GM19438 (cell line): ENCODE measurements around the gene ACVR1.
"Not testable (repeated sequence)": the region's sequence is repeated elsewhere in the genome, so short reads cannot be mapped to it uniquely, and the experiment has no call there.

Experiments used
- ATAC-seq: cut with Tn5 transposase; IDR thresholded peaks from one replicate; pipeline ENCODE4 v1.9.1; 2021; ENCODE audit warnings: low read depth; ENCODE audit not compliant: unreplicated experiment

ACVR1 gene

GRCh38 chr2:157894694-157895435 lies 18.7 kb upstream of the ACVR1 start:
- no peak for ATAC-seq

- ATAC-seq: no peak
Observed at GRCh38 chr2:157893611-157894010, 17.5 kb upstream of the ACVR1 start.

- ATAC-seq: no peak
Observed at GRCh38 chr2:157891643-157892041, 15.5 kb upstream of the ACVR1 start.

- no peak for ATAC-seq
Observed at GRCh38 chr2:157890969-157891642, 15.0 kb upstream of the ACVR1 start.

GRCh38 chr2:157887946-157888345 lies 11.8 kb upstream of the ACVR1 start:
- no peak for ATAC-seq

- ATAC-seq: not testable (repeated sequence)
Observed at GRCh38 chr2:157884533-157884932, 8.4 kb upstream of the ACVR1 start.

- ATAC-seq: no peak
Observed at GRCh38 chr2:157880927-157881326, 4.8 kb upstream of the ACVR1 start.

GRCh38 chr2:157877761-157878400 lies 1.8 kb upstream of the ACVR1 start:
- no peak for ATAC-seq

GRCh38 chr2:157876786-157877138 lies 632 bp upstream of the ACVR1 start:
- no peak for ATAC-seq

- ATAC-seq: peak; percentile 45
Observed at GRCh38 chr2:157875641-157876065, 477 bp downstream of the ACVR1 start.

GRCh38 chr2:157874997-157875640 lies 1.0 kb downstream of the ACVR1 start:
- no peak for ATAC-seq

- ATAC-seq: no peak
Observed at GRCh38 chr2:157874348-157874747, 1.8 kb downstream of the ACVR1 start.

GRCh38 chr2:157872791-157873190 lies 3.3 kb downstream of the ACVR1 start:
- ATAC-seq: no peak

- no peak for ATAC-seq
Observed at GRCh38 chr2:157871415-157871814, 4.7 kb downstream of the ACVR1 start.

GRCh38 chr2:157868993-157869392 lies 7.1 kb downstream of the ACVR1 start:
- ATAC-seq: no peak

GRCh38 chr2:157867703-157868102 lies 8.4 kb downstream of the ACVR1 start:
- no peak for ATAC-seq

GRCh38 chr2:157866666-157867642 lies 9.2 kb downstream of the ACVR1 start:
- ATAC-seq: no peak

GRCh38 chr2:157866202-157866601 lies 9.9 kb downstream of the ACVR1 start:
- no peak for ATAC-seq

GRCh38 chr2:157864857-157865430 lies 11.2 kb downstream of the ACVR1 start:
- no peak for ATAC-seq

- ATAC-seq: no peak
Observed at GRCh38 chr2:157858846-157859245, 17.3 kb downstream of the ACVR1 start.
